H54 (cell line): ENCODE results near the gene IGF2BP1.

Source experiments
- DNase-seq: peaks from one replicate; pipeline ENCODE4 v3.0.0; 2011; ENCODE audit warnings: low spot score, mixed read lengths; ENCODE audit not compliant: insufficient read length
- FAIRE-seq: peaks from 3 replicates; lab custom pipeline; 2011; peaks lifted over from hg19 to GRCh38; lab: Jason Lieb, UNC
- POLR2A ChIP-seq: IDR thresholded peaks from 2 replicates; pipeline ENCODE4 v1.6.1; 2011; ENCODE audit warnings: low read depth, mild to moderate bottlenecking, low read length

Gene IGF2BP1

DNA sequence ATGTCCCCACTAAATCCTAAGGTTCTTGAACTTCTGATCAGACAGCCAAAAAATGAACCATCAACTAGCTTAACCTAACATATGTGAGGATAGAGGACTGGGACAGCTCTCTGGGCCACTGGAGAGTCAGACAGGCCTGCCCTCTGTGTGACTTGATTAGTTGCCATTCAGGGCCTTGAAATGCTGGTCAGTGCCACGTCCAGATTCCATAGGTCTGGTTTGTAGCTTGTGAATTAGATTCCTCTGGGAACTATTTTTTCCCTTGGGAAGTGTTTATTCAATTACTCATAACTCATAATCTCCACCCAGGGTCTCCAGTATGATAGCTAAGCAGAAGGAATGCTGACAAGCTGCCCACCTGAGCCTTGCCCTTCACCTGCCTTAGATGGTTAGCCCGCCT lies 48.2 kb downstream of the IGF2BP1 start:
- no peak for DNase-seq
- TF ChIP-seq POLR2A: no peak
- no peak for FAIRE-seq

DNA sequence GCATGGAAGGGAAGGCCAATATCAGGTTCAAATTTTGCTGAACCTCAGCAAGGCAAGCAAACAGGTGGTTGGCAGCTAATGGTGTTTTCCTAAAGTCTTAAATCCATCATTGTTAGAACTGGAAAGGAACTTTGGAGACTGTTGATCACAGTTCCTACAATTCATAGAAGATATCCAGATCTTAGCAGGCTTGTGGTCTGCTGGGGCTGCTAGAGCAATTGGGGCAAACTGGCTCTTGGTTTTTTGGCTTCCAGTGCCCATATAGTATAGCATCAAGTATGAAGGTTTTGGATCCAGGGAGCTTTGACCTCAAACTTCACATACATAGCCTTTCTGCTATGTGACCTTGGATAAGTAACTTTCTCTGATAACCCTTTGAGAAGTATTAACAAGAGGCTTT lies 49.7 kb downstream of the IGF2BP1 start:
- TF ChIP-seq POLR2A: no peak
- FAIRE-seq (no peak), DNase-seq (no peak)

DNA sequence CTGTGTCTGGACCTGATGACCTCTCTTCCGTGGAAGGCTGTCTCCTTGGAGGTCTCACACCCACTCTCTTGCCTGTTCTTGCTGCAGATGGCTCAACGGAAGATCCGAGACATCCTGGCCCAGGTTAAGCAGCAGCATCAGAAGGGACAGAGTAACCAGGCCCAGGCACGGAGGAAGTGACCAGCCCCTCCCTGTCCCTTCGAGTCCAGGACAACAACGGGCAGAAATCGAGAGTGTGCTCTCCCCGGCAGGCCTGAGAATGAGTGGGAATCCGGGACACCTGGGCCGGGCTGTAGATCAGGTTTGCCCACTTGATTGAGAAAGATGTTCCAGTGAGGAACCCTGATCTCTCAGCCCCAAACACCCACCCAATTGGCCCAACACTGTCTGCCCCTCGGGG lies 52.1 kb downstream of the IGF2BP1 start:
- FAIRE-seq (no peak), DNase-seq (no peak)
- no peak for TF ChIP-seq POLR2A

DNA sequence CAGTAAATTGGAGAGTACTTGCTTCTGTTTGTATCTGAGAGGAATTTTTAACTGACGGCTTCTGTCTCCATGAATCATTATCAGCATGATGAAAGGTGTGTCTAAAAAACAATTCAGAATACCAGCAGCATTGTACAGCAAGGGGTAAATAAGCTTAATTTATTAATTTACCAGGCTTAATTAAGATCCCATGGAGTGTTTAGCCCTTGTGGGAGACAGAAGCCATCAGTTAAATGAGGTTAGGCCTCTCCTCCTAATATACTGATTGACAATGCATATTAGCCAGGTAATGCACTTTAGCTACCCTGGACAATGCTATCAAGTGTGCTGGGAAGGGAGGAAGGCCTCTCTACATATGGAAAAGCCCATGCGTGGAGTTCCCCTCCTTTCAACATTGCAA lies 53.4 kb downstream of the IGF2BP1 start:
- FAIRE-seq (no peak), DNase-seq (no peak)
- no peak for TF ChIP-seq POLR2A

DNA sequence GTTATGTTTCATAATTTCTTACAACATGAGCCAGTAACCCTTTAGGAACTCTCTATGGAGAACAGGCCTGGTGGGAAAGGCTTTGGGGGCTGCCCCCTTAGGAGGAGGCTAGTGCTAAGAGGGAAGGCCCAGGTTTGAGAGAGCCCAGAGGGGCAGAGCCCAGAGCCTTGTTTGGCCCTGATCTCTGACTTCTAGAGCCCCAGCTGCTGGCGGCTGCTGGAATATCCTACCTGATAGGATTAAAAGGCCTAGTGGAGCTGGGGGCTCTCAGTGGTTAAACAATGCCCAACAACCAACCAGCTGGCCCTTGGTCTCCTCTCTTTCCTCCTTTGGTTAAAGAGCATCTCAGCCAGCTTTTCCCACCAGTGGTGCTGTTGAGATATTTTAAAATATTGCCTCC lies 54.1 kb downstream of the IGF2BP1 start:
- FAIRE-seq (no peak), DNase-seq (no peak)
- TF ChIP-seq POLR2A: no peak

DNA sequence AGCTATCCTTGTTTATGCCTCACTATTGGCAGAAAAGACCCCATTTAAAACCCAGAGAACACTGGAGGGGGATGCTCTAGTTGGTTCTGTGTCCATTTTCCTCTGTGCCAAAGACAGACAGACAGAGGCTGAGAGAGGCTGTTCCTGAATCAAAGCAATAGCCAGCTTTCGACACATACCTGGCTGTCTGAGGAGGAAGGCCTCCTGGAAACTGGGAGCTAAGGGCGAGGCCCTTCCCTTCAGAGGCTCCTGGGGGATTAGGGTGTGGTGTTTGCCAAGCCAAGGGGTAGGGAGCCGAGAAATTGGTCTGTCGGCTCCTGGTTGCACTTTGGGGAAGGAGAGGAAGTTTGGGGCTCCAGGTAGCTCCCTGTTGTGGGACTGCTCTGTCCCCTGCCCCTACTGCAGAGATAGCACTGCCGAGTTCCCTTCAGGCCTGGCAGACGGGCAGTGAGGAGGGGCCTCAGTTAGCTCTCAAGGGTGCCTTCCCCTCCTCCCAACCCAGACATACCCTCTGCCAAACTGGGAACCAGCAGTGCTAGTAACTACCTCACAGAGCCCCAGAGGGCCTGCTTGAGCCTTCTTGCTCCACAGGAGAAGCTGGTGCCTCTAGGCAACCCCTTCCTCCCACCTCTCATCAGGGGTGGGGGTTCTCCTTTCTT lies 56.1 kb downstream of the IGF2BP1 start:
- no peak for DNase-seq
- no peak for FAIRE-seq
- TF ChIP-seq POLR2A: no peak

DNA sequence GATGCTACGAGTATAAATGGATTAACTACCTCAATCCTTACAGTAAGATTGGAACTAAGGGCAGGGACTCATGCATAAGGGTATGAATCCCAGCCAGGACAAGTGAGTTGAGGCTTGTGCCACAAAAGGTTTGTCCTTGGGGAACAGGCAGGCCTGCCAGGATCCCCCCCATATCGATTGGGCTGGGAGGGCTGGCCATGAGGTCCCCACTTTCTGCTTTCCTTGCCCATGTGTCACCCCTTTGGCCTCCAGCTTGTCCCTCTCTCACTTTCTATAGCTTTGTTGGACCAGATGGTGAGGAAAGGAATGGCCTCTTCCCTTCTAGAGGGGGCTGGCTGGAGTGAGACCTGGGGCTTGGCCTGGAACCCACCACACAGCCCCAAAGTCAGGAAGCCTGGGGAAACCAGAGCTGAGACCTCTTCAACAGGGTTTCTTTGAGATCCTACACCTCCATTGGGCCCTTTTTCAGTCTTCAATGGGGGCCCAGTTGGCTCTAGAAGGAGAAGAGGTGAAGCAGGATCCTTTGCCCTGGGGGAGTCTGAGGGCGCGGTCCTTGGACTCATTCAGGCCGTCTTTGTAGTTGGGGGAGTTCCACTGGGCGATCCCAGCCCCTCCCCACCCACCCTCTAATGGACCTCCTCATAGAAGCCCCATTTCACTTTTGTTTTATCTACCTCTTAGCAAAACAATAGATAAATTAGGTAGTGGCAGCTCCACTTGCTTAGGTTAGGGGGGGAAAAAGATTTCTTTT lies 57.3 kb downstream of the IGF2BP1 start:
- FAIRE-seq: no peak
- TF ChIP-seq POLR2A: no peak
- DNase-seq: no peak

DNA sequence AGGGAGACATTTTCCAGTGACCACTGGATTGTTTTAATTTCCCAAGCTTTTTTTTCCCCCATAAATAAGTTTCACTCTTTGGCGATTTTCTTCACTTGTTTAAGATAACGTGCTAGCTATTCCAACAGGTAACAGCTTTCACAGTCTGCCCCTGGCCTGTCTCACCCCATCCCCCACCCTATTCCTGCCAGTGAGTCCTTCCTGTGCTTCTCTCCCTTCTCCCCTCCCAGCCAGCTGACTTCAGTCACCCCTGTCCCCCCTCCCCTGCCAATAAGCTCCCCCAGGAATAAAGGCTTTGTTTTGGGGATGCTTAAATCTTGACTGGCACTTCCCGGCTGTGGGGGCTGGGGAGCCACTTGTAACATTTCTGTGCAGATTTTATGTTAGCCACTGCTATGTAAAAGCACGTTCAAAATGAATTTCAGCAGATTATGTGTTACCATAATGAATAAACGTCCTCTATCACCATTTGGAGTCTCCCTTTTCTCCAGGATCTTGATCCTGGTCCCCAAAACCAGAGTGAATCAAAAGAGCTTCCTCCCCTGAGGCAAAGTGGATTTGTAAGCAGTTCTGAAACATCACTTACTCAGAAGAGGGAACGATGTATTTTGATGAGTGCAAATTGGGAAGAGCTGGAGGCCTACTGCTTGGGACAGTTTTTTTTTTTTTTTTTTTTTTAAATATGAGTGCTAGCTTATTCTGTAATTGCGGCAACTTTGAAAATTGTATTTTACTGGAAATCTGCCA lies 58.2 kb downstream of the IGF2BP1 start:
- FAIRE-seq: no peak
- no peak for DNase-seq

DNA sequence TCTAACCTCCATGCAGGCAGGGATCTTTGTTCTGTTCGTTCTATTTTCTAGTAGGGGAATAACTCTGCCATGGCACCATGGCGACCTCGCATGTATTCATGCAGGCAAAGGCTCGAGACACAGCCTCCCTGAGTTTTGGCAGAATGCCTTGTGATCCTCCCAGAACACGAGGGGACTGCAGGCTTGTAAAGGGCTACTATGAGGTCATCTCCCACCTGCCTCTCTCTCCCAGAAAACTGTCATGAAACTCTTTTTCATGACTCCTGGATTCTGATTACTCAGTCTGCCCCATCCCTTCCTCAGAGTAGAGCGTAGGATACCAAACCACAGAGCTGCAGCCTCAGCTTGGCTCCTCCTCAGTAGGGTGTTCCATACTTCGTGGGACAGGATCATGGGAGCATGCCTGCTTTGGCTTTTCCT lies 64.3 kb downstream of the IGF2BP1 start:
- no peak for TF ChIP-seq POLR2A
- FAIRE-seq (no peak), DNase-seq (peak; percentile 27)

More for the DNA sequence above, 58.2 kb downstream of the IGF2BP1 start:
- no peak for TF ChIP-seq POLR2A

DNA sequence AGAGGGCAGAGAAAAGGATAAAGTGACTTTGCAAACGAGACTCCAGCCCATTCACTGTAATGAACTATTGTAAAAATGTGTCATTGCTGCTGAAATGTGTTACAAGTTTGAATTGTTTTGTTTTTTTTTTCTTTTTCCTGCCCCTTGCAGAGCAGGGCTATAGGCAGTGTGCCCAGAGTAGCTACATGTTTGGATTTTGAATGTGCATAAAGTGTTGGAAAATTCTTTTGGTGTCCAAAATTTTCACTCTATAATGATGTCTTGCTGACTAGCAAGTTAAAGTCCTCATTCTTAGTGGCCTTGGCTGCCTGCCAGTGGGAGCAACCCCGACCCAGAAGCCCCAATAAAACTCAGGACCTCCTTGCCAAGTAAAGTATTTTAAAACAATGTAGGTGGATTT lies 66.5 kb downstream of the IGF2BP1 start:
- no peak for FAIRE-seq
- TF ChIP-seq POLR2A: no peak
- no peak for DNase-seq

DNA sequence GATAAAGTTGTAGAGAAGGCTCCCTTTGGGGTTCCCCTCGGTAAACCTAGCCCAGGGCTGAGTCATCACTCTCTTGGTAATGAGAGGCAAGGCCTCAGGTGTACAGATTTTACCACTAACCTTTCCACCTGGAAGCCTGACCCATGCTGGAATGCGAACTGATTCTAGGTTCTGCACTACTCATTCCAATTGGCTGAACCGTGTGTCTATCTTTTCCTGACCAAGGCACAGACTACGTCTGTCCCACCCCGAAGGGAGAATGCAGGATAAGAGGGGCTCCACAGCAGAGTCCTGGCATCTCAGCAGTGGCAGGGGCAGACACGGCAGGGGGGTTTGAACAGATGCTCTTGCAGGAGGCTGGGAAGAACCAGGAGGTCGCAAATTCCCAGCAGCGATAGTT lies 70.0 kb downstream of the IGF2BP1 start:
- FAIRE-seq (no peak), DNase-seq (no peak)
- no peak for TF ChIP-seq POLR2A

DNA sequence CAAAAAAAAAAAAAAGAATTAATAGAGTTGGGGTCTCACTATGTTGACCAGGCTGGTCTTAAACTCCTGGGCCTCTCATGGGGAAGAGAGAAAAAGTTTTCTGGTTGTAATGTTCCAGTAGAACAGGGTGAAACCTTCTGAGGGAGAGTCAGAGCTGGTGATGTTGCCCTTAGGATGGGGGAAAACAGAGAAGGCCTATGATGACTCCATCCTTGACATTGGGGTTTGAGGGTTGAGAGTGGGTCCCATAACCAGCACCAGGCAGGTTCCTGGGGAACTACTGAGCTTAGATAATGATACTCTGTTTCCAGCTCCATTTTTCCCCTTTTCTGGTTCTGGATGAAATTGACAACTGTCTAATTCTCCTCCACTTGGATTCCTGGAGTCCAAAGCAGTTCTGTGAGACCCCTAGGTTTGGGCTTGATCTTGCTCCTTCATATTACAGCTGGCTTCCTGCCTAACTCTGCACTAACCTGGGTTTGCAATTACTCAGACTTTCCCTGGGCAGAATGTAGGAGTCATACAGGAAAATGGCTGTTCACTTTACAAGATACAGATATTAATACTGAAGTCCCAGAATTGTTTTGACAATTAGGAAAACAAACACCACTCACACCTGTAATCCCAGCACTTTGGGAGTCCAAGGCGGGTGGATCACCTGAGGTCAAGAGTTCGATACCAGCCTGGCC lies 72.5 kb downstream of the IGF2BP1 start:
- FAIRE-seq (no peak), DNase-seq (no peak)
- TF ChIP-seq POLR2A: no peak

DNA sequence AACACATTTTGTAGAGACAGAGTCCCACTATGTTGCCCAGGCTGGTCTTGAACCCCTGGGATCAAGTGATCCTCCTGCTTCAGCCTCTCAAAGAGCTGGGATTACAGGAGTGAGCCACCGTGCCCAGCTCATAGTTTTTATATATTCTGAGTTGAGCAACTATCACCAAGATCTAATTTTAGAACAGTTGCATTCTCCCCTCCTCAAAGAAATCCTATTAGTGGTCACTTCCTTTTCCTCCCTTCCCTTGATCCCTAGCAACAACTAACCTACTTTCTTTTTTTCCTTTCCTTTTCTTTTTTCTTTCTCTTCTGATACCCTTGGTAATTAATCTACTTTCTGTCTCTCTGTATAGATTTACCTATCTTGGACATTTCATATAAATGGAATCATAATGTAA lies 73.9 kb downstream of the IGF2BP1 start:
- FAIRE-seq (no peak), DNase-seq (no peak)
- no peak for TF ChIP-seq POLR2A
